Pancreas (tissue), 10 donors: ENCODE measurements around the gene LGR6. TPM values are rescaled to one million over a fixed set of nuclear protein-coding genes. Genes with fewer than 3 reads are reported as not detected.

ENCODE experiments used
- ATAC-seq, 4 donors: fragments of 200-7000 bp; cut with Tn5 transposase; one replicate each; pipeline versions ENCODE4 v1.8.0 to v1.9.1; 2020; ENCODE audit warnings: mild to moderate bottlenecking in 4 of 4, moderate library complexity in 4 of 4
- DNase-seq, 6 donors: peaks; one replicate each; pipeline ENCODE4 v3.0.0-alpha.2; 2020
- FAIRE-seq: peaks from 2 replicates; lab custom pipeline; 2012; peaks lifted over from hg19 to GRCh38; lab: Jason Lieb, UNC
- H3K27ac ChIP-seq, 4 donors: fragments of 200-600 bp; sonication (generic); 1 replicate in 3 of 4; 2 replicates in 1 of 4; pipeline versions ENCODE4 v1.5.0 to v1.8.0; 2020
- H3K27me3 ChIP-seq, 4 donors: fragments of 200-600 bp; one replicate each; pipeline ENCODE4 v1.8.0; 2021
- H3K36me3 ChIP-seq, 3 donors: fragments of 200-600 bp; sonication (generic) in 1 of 3; one replicate each; pipeline versions ENCODE4 v1.5.0 to v1.8.0; 2020 to 2021
- H3K4me1 ChIP-seq, 3 donors: fragments of 200-600 bp; one replicate each; pipeline ENCODE4 v1.8.0; 2021
- H3K4me3 ChIP-seq, 4 donors: fragments of 200-600 bp; sonication (generic) in 2 of 4; one replicate each; pipeline versions ENCODE4 v1.5.0 to v1.8.0; 2020 to 2021
- H3K9me3 ChIP-seq, 4 donors: fragments of 200-600 bp; one replicate each; pipeline ENCODE4 v1.8.0; 2021
- WGBS, 2 donors: extraction: QIAGEN DNeasy Blood & Tissue Kit; methylation state at CpG; one replicate each; pipeline ENCODE4 v1.1.7; 2013; 5-methylcytosine and 5-hydroxymethylcytosine counted together
- intact Hi-C, 3 donors: fragments of 100-400 bp; cut with DNase I; formaldehyde crosslinking; loops; one replicate each; pipeline versions ENCODE4 v1.11.1 to v1.14.2; 2022
- polyA plus RNA-seq, 2 donors: library from polyadenylated mRNA; stranded (reverse); fragments of 200-250 nt; gene quantifications; one replicate each; pipeline ENCODE4 v1.2.3, GENCODE V29; 2013
- total RNA-seq, 6 donors: library from RNA; stranded (reverse); fragmentation: NEBNext Ultra II Directional in 4 of 6; extraction: Animal tissue kit (Norgen Biotek cat#: 25700) in 4 of 6; gene quantifications; one replicate each; pipeline versions ENCODE4 v1.2.1 to v1.2.4, GENCODE V29; 2021 to 2023
- TF ChIP-seq, protein P1 (sequence below), 4 donors: fragments of 200-600 bp; sonication (generic) in 3 of 4; IDR thresholded peaks; one replicate each; pipeline versions ENCODE4 v1.5.0 to v1.8.0; 2021; ENCODE audit warnings: antibody characterized with exemption in 4 of 4
- donor health status: healthy with polysubstance abuse.
- donor health status: DM: no; HTN: no; CAD: no; lungs with moderate emphysema.
- donor health status: DM: no; HTN: no; CAD: no.
- donor health status: control.
- donor health status: control.
- donor health status: Bipolar disorder and iron deficiency.
- donor health status: DM: yes; HTN: yes; CAD: no.
- donor health status: DM: no; HTN: no; CAD: no.
- donor health status: DM: no; HTN: no; CAD: no.
- donor health status: DM: yes; HTN: yes; CAD: no.

The LGR6 gene
- total and polyA plus RNA-seq, 8 donors: 0.06 to 0.47 (median 0.15) TPM; not detected in 3

GRCh38 chr1:202162418-202163280 is 30.9 kb upstream of the LGR6 start:
- FAIRE-seq (no peak), DNase-seq (no peak), ATAC-seq (no peak)
- no peaks in the 10 kb centered on the region for H3K9me3 ChIP-seq
- WGBS, 2 donors: 30 to 41% methylated on average over 12 to 15 of the region's 15 CpGs
- intact Hi-C loops: no loop called here
- H3K36me3 ChIP-seq: no peaks in the 10 kb centered on the region
- TF ChIP-seq, protein P1, sequence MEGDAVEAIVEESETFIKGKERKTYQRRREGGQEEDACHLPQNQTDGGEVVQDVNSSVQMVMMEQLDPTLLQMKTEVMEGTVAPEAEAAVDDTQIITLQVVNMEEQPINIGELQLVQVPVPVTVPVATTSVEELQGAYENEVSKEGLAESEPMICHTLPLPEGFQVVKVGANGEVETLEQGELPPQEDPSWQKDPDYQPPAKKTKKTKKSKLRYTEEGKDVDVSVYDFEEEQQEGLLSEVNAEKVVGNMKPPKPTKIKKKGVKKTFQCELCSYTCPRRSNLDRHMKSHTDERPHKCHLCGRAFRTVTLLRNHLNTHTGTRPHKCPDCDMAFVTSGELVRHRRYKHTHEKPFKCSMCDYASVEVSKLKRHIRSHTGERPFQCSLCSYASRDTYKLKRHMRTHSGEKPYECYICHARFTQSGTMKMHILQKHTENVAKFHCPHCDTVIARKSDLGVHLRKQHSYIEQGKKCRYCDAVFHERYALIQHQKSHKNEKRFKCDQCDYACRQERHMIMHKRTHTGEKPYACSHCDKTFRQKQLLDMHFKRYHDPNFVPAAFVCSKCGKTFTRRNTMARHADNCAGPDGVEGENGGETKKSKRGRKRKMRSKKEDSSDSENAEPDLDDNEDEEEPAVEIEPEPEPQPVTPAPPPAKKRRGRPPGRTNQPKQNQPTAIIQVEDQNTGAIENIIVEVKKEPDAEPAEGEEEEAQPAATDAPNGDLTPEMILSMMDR (IDR thresholded peaks at IDR 0.05): no peak
- no peaks in the 10 kb centered on the region for H3K4me1 ChIP-seq
- H3K27me3 ChIP-seq: no peaks in the 10 kb centered on the region
- no peak overlapping the region for H3K27ac ChIP-seq
- H3K4me3 ChIP-seq: no peak overlapping the region

GRCh38 chr1:202163281-202164270 is 30.0 kb upstream of the LGR6 start:
- TF ChIP-seq, protein P1 (IDR thresholded peaks at IDR 0.05): no peak
- ATAC-seq (no peak), DNase-seq (peak in 2 of 6 donors; percentile 35 to 39), FAIRE-seq (no peak)
- no peaks in the 10 kb centered on the region for H3K27me3 ChIP-seq
- no peaks in the 10 kb centered on the region for H3K4me1 ChIP-seq
- no peak overlapping the region for H3K27ac ChIP-seq
- WGBS, 2 donors: 64% methylated on average over 12 of the region's 12 CpGs
- no peaks in the 10 kb centered on the region for H3K9me3 ChIP-seq
- H3K4me3 ChIP-seq: no peak overlapping the region
- H3K36me3 ChIP-seq: no peaks in the 10 kb centered on the region
- intact Hi-C loops: no loop called here

GRCh38 chr1:202164271-202165037 is 29.1 kb upstream of the LGR6 start:
- H3K27ac ChIP-seq: no peak overlapping the region
- no peak for ATAC-seq
- no peaks in the 10 kb centered on the region for H3K9me3 ChIP-seq
- TF ChIP-seq, protein P1 (IDR thresholded peaks at IDR 0.05): no peak
- H3K4me3 ChIP-seq: no peak overlapping the region
- H3K27me3 ChIP-seq: no peaks in the 10 kb centered on the region
- WGBS, 2 donors: 70 to 71% methylated on average over 11 of the region's 11 CpGs
- intact Hi-C loops: no loop called here
- peak in 1 of 6 donors; percentile 46 for DNase-seq
- no peaks in the 10 kb centered on the region for H3K4me1 ChIP-seq
- FAIRE-seq: no peak
- H3K36me3 ChIP-seq: no peaks in the 10 kb centered on the region

DNA sequence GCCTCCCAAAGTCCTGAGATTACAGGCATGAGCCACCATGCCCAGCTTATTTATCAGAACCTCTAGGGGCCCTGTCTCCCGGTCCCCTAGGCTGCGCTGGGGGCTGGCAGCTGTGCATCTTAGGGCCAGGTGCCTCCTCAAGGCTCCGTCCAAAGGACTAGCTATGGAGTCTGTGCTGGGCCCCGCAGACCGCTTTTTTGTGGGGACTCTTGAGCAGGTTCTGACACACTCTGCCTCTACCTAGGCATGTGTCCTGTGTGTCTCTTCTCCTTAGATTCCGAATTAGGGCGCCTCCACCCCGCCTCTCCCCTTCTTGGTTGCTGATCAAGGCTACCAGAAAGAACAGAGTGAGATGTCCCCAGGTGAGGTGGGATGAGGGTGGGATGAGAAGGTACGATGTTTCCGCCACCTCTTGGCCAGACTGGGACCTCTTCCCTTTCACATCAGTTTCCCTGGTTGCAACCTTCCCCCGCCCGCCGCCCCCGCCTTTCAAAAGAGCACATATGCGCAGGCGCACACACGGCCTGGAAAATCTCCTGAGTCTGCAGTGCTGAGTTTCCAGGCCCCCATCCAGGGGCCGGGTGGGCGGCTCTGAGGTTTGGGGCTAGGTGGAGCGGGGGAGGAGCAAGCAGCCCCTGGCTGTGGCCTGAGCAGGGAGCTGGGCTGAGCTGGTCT is 28.2 kb upstream of the LGR6 start:
- 76 to 85% methylated on average over 20 of the region's 20 CpGs for whole genome bisulfite sequencing, 2 donors
- no peaks in the 10 kb centered on the region for H3K9me3 ChIP-seq
- TF ChIP-seq, protein P1 (IDR thresholded peaks at IDR 0.05): no peak
- H3K36me3 ChIP-seq: no peaks in the 10 kb centered on the region
- no peak overlapping the region for H3K4me3 ChIP-seq
- H3K4me1 ChIP-seq: no peaks in the 10 kb centered on the region
- H3K27ac ChIP-seq: no peak overlapping the region
- ATAC-seq: peak in 1 of 4 donors; percentile 52
- H3K27me3 ChIP-seq: no peaks in the 10 kb centered on the region
- no peak for FAIRE-seq
- DNase-seq: no peak
- intact Hi-C loops: no loop called here
